ENCODE data around the gene SEC14L6. TPM values are rescaled to one million over a fixed set of nuclear protein-coding genes. Genes with fewer than 3 reads are reported as not detected.

SEC14L6 gene
- polyA plus RNA-seq, 1 donor (not counting 4 experiments of a cell fraction or from before 2014, with no cell fraction given): not detected

GRCh38 chr22:30488121-30488520 lies 58.4 kb downstream of the SEC14L6 start:
- Histone ChIP-seq H3K9me3 (ENCODE audit: control insufficient read depth, low read depth, low read length) (no peaks in the 10 kb centered on the region), H3K27ac (ENCODE audit: control insufficient read depth, insufficient read depth, low read length) (no peak overlapping the region), H3K79me2 (ENCODE audit: control insufficient read depth, insufficient read depth, low read length) (no peaks in the 10 kb centered on the region), H3K36me3 (ENCODE audit: control insufficient read depth in 2 of 2, extremely low read depth in 1 of 2, insufficient read depth in 2 of 2, low read length in 2 of 2) (no peaks in the 10 kb centered on the region), H2AFZ (ENCODE audit: control insufficient read depth, low read length) (no peak overlapping the region), H3K27me3 (ENCODE audit: control insufficient read depth, extremely low read depth, insufficient read depth, low read length) (peaks cover 10% of the 10 kb centered on the region), H3K4me1 (ENCODE audit: control insufficient read depth, extremely low read depth, insufficient read depth, low read length) (no peaks in the 10 kb centered on the region), H3K9me1 (ENCODE audit: control insufficient read depth, extremely low read depth, insufficient read depth, low read length) (no peaks in the 10 kb centered on the region), H3K9ac (ENCODE audit: control insufficient read depth, extremely low read depth, insufficient read depth, low read length) (no peak overlapping the region), H4K20me1 (ENCODE audit: control insufficient read depth, extremely low read depth, insufficient read depth, low read length) (no peaks in the 10 kb centered on the region), H3K4me2 (ENCODE audit: control insufficient read depth, extremely low read depth, insufficient read depth, low read depth, low read length) (no peak overlapping the region), H3K4me3 (ENCODE audit: control insufficient read depth in 2 of 3, extremely low read depth in 1 of 3, insufficient read depth in 2 of 3, low read depth in 1 of 3, low read length in 3 of 3) (no peak overlapping the region)
- DNase-seq (ENCODE audit: low read depth, low spot score) (no peak), FAIRE-seq (no peak)
- TF ChIP-seq CTCF (optimal IDR thresholded peaks at IDR 0.05 in 1 of 3, IDR thresholded peaks at IDR 0.05 in 1 of 3, conservative IDR thresholded peaks at IDR 0.05 in 1 of 3; ENCODE audit: extremely low read depth in 1 of 3, insufficient read depth in 2 of 3, low read length in 3 of 3) (no peak), EZH2 (IDR thresholded peaks at IDR 0.05; ENCODE audit: low read length) (no peak)
- dilution Hi-C loops (cut with MboI; ENCODE audit: extremely low pct_ligation_motif_present, low sequenced_read_pairs): no loop called here

DNA sequence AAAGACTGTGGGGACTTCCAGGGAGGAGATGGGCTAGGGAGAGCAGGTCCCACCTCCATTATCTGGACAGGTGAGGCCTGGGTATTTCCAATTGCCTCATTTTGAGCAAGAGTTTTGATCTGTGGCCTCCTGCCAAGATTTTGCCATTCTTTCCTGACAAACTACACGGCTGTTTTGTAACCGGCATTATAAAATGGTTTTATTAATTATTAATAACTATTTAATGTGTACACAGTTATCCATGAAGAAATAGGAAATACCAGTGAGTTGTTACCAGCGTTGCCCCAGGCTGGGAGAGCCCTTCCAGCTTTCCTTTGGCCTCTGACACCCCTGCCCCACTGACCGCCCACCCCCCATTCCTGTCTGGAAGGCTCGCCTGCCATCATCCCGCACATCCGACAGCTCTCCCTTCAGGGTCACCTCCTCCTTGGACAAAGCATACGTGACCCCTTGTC lies 59.9 kb downstream of the SEC14L6 start:
- Histone ChIP-seq H3K9me3 (ENCODE audit: control insufficient read depth, low read depth, low read length) (no peaks in the 10 kb centered on the region), H3K36me3 (ENCODE audit: control insufficient read depth in 2 of 2, extremely low read depth in 1 of 2, insufficient read depth in 2 of 2, low read length in 2 of 2) (no peaks in the 10 kb centered on the region), H3K27me3 (ENCODE audit: control insufficient read depth, extremely low read depth, insufficient read depth, low read length) (peaks cover 10% of the 10 kb centered on the region), H3K79me2 (ENCODE audit: control insufficient read depth, insufficient read depth, low read length) (no peaks in the 10 kb centered on the region), H3K9ac (ENCODE audit: control insufficient read depth, extremely low read depth, insufficient read depth, low read length) (no peak overlapping the region), H3K4me1 (ENCODE audit: control insufficient read depth, extremely low read depth, insufficient read depth, low read length) (no peaks in the 10 kb centered on the region), H3K9me1 (ENCODE audit: control insufficient read depth, extremely low read depth, insufficient read depth, low read length) (no peaks in the 10 kb centered on the region), H2AFZ (ENCODE audit: control insufficient read depth, low read length) (no peak overlapping the region), H3K4me2 (ENCODE audit: control insufficient read depth, extremely low read depth, insufficient read depth, low read depth, low read length) (no peak overlapping the region), H3K4me3 (ENCODE audit: control insufficient read depth in 2 of 3, extremely low read depth in 1 of 3, insufficient read depth in 2 of 3, low read depth in 1 of 3, low read length in 3 of 3) (no peak overlapping the region), H3K27ac (ENCODE audit: control insufficient read depth, insufficient read depth, low read length) (no peak overlapping the region), H4K20me1 (ENCODE audit: control insufficient read depth, extremely low read depth, insufficient read depth, low read length) (no peaks in the 10 kb centered on the region)
- FAIRE-seq: no peak
- TF ChIP-seq CTCF (optimal IDR thresholded peaks at IDR 0.05 in 1 of 3, IDR thresholded peaks at IDR 0.05 in 1 of 3, conservative IDR thresholded peaks at IDR 0.05 in 1 of 3; ENCODE audit: extremely low read depth in 1 of 3, insufficient read depth in 2 of 3, low read length in 3 of 3) (no peak), EZH2 (IDR thresholded peaks at IDR 0.05; ENCODE audit: low read length) (no peak)
- dilution Hi-C loops (cut with MboI; ENCODE audit: extremely low pct_ligation_motif_present, low sequenced_read_pairs): no loop called here
- no peak for DNase-seq (ENCODE audit: low read depth, low spot score)
